HL-60 (cell line): ENCODE measurements around the gene NKAIN4.

Source experiments
- DNase-seq, 2 experiments: peaks; one replicate each; pipeline ENCODE4 v3.0.0-alpha.2; 2010 to 2020; ENCODE audit warnings: low read depth in 1 of 2, low spot score in 1 of 2
- H3K27ac ChIP-seq: fragments of 250-450 bp; sonication (Bioruptor Pico); replicated peaks from 2 replicates; pipeline ENCODE4 v1.5.1; 2020; ENCODE audit warnings: mild to moderate bottlenecking, moderate library complexity
- H3K27me3 ChIP-seq: fragments of 250-450 bp; sonication (Bioruptor Pico); 2 replicates; pipeline ENCODE4 v1.5.1; 2021; ENCODE audit warnings: mild to moderate bottlenecking, moderate library complexity; ENCODE audit not compliant: insufficient read depth, poor library complexity, severe bottlenecking
- H3K4me3 ChIP-seq: replicated peaks from 2 replicates; pipeline ENCODE4 v1.5.1; 2011; ENCODE audit warnings: mild to moderate bottlenecking, control low read depth, low read length; ENCODE audit not compliant: insufficient read depth
- CTCF ChIP-seq: IDR thresholded peaks from one replicate; pipeline ENCODE4 v1.5.1; 2011; ENCODE audit warnings: low read length, control low read depth, inconsistent platforms; ENCODE audit not compliant: insufficient read depth
- GABPA ChIP-seq: IDR thresholded peaks from 2 replicates; pipeline ENCODE4 v1.6.1; 2012; ENCODE audit warnings: low read depth
- POLR2AphosphoS5 ChIP-seq: IDR thresholded peaks from 2 replicates; pipeline ENCODE4 v1.6.1; 2012; ENCODE audit warnings: low read depth
- REST ChIP-seq: IDR thresholded peaks from 2 replicates; pipeline ENCODE4 v1.6.1; 2012; ENCODE audit warnings: low read depth; ENCODE audit not compliant: insufficient replicate concordance
- SPI1 ChIP-seq: IDR thresholded peaks from 2 replicates; pipeline ENCODE4 v1.6.1; 2012; ENCODE audit warnings: low read depth, mild to moderate bottlenecking, borderline replicate concordance

NKAIN4 gene

DNA sequence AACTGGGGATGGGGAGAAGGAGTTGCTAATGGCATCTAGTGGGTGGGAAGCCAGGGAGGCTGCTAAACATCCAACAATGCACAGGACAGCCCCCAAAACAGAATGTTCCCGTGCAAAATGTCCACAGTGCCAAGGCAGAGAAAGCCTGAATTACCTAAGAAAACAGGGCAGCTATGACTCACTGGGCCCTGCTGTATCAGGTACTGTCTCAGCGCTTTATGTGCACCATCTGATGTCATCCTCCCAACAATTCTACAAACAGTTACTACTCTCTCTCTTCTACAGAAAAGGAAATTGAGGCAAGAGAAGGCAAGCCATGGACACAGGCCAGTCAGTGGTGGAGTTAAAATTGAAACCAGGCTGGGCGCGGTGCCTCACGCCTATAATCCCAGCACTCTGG is 41.5 kb downstream of the NKAIN4 start:
- Histone ChIP-seq H3K27ac (no peak overlapping the region), H3K27me3 (no peaks in the 10 kb centered on the region), H3K4me3 (no peak overlapping the region)
- TF ChIP-seq SPI1 (no peak), POLR2AphosphoS5 (no peak)
- no peak for DNase-seq

GRCh38 chr20:63212393-63212730 is 41.9 kb downstream of the NKAIN4 start:
- no peak for DNase-seq
- no peak overlapping the region for H3K27ac ChIP-seq
- no peak for TF ChIP-seq POLR2AphosphoS5
- no peak for TF ChIP-seq GABPA
- TF ChIP-seq REST, result no peak
- TF ChIP-seq CTCF, result no peak
- TF ChIP-seq SPI1, result no peak
- H3K4me3 ChIP-seq, result no peak overlapping the region
- no peaks in the 10 kb centered on the region for H3K27me3 ChIP-seq

GRCh38 chr20:63210011-63210605 is 44.2 kb downstream of the NKAIN4 start:
- H3K27ac ChIP-seq, result no peak overlapping the region
- no peak overlapping the region for H3K4me3 ChIP-seq
- no peaks in the 10 kb centered on the region for H3K27me3 ChIP-seq
- TF ChIP-seq GABPA (no peak), REST (no peak), SPI1 (no peak), CTCF (no peak), POLR2AphosphoS5 (no peak)
- no peak for DNase-seq

GRCh38 chr20:63208346-63208909 is 45.8 kb downstream of the NKAIN4 start:
- TF ChIP-seq CTCF, result no peak
- Histone ChIP-seq H3K27ac (no peak overlapping the region), H3K4me3 (no peak overlapping the region), H3K27me3 (no peaks in the 10 kb centered on the region)
- no peak for DNase-seq
